ENCODE data around the gene GDF7. TPM values are rescaled to one million over a fixed set of nuclear protein-coding genes. Genes with fewer than 3 reads are reported as not detected.

GDF7 gene
- total and polyA plus RNA-seq, 10 donors, result 0.83 to 3.8 (median 1.9) TPM

DNA sequence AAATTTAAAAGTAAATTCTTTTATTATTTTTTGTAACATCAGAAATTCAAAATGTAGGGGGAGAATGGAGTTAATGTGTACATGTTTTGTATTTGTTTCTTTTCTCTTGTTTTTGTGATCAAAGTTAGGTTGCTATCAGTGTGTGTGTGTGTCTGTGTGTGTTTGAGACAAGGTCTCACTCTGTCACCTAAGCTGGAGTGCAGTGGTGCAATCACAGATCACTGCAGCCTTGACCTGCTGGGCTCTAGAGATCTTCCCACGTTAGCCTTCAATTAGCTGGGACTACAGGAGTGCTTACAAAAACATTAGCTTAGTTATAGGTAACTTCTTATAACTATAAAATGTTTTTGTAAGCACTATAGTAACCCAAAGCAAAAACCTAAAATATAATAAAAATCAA, 50.7 kb downstream of the GDF7 start:
- H3K27me3 ChIP-seq (replicated peaks in 1 of 7), result no peaks in the 10 kb centered on the region
- peaks cover 0 to 16% (median 0%) of the 10 kb centered on the region in 6 donors for H3K36me3 ChIP-seq
- no peaks in the 10 kb centered on the region for H3K4me1 ChIP-seq
- WGBS, 5 donors, result 74 to 96% (median 86%) methylated on average over 1 of the region's 1 CpG
- H3K27ac ChIP-seq, result no peak overlapping the region
- peaks cover 0 to 43% (median 30%) of the 10 kb centered on the region in 8 donors for H3K9me3 ChIP-seq
- intact Hi-C loops (cut with DNase I; ENCODE audit: low total_unique reads), result no loop called here
- no peak for DNase-seq
- H3K4me3 ChIP-seq, result no peak overlapping the region
- TF ChIP-seq POLR2AphosphoS5 (IDR thresholded peaks at IDR 0.05), result no peak
- TF ChIP-seq POLR2A (IDR thresholded peaks at IDR 0.05), result no peak
- TF ChIP-seq, protein P1, sequence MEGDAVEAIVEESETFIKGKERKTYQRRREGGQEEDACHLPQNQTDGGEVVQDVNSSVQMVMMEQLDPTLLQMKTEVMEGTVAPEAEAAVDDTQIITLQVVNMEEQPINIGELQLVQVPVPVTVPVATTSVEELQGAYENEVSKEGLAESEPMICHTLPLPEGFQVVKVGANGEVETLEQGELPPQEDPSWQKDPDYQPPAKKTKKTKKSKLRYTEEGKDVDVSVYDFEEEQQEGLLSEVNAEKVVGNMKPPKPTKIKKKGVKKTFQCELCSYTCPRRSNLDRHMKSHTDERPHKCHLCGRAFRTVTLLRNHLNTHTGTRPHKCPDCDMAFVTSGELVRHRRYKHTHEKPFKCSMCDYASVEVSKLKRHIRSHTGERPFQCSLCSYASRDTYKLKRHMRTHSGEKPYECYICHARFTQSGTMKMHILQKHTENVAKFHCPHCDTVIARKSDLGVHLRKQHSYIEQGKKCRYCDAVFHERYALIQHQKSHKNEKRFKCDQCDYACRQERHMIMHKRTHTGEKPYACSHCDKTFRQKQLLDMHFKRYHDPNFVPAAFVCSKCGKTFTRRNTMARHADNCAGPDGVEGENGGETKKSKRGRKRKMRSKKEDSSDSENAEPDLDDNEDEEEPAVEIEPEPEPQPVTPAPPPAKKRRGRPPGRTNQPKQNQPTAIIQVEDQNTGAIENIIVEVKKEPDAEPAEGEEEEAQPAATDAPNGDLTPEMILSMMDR (IDR thresholded peaks at IDR 0.05 in 8 of 11, conservative IDR thresholded peaks at IDR 0.05 in 3 of 11), result no peak

DNA sequence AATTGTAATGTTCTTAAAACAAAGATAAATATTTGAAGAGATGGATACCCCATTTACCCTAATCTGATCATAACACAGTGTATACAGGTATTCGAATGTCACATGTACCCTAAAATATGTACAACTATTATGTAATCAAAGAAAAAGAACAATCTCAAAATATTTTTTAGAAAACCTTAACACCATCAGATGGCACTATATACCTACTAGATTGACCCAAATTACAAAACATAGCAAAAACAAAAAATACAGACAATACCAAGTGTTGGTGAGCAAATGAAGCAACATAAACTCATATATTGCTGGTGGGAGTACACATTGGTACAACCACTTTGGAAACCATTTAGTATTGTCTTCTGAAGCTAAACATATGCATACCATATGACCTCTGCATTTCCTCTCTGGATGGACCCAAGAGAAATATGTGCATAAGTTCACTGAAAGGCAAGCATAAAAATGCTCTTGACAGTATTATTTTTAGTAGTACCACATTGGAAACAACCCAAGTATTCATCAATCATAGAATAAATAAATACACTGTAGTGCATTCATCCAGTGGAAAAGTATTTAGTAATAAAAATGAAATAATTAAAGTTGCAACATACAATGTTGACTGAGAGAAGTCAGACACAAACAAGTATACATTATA, 55.8 kb downstream of the GDF7 start:
- H3K27me3 ChIP-seq (replicated peaks in 1 of 7), result no peaks in the 10 kb centered on the region
- intact Hi-C loops (cut with DNase I; ENCODE audit: low total_unique reads), result no loop called here
- H3K27ac ChIP-seq, result no peak overlapping the region
- H3K4me1 ChIP-seq, result peaks cover 0 to 4% (median 0%) of the 10 kb centered on the region in 6 donors
- peaks cover 0 to 28% (median 17%) of the 10 kb centered on the region in 8 donors for H3K9me3 ChIP-seq
- TF ChIP-seq POLR2AphosphoS5 (IDR thresholded peaks at IDR 0.05) (no peak), POLR2A (IDR thresholded peaks at IDR 0.05) (no peak)
- TF ChIP-seq, protein P1 (IDR thresholded peaks at IDR 0.05 in 8 of 11, conservative IDR thresholded peaks at IDR 0.05 in 3 of 11), result no peak
- no peak for DNase-seq
- no peak overlapping the region for H3K4me3 ChIP-seq
- WGBS, 5 donors, result 96 to 98% (median 98%) methylated on average over 1 of the region's 1 CpG
- peaks cover 0 to 21% (median 0%) of the 10 kb centered on the region in 6 donors for H3K36me3 ChIP-seq

DNA sequence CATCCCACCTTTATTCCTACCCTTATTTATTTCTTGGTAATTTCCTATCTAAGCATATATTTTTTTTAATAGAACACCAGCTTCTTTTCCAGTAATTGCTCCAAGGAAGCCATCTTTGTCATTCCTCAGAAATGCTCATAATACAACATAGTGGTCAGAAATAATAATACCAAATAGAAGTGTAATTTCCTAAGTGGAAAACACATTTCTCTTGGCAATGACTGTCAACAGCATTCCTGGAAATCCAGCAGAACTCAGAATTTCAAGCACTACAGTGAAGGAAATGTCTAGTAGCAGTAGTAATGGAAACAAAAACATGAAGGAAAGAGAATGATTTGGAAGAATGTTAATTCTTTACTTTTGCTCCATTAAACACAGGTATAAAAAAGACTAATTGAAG, 56.6 kb downstream of the GDF7 start:
- no peak overlapping the region for H3K27ac ChIP-seq
- DNase-seq, result no peak
- peaks cover 0 to 20% (median 8%) of the 10 kb centered on the region in 8 donors for H3K9me3 ChIP-seq
- TF ChIP-seq, protein P1 (IDR thresholded peaks at IDR 0.05 in 8 of 11, conservative IDR thresholded peaks at IDR 0.05 in 3 of 11), result no peak
- TF ChIP-seq POLR2A (IDR thresholded peaks at IDR 0.05), result no peak
- no peak for TF ChIP-seq POLR2AphosphoS5 (IDR thresholded peaks at IDR 0.05)
- H3K36me3 ChIP-seq, result peaks cover 0 to 18% (median 0%) of the 10 kb centered on the region in 6 donors
- H3K4me1 ChIP-seq, result peaks cover 0 to 12% (median 0%) of the 10 kb centered on the region in 6 donors
- intact Hi-C loops (cut with DNase I; ENCODE audit: low total_unique reads), result no loop called here
- no peak overlapping the region for H3K4me3 ChIP-seq
- H3K27me3 ChIP-seq (replicated peaks in 1 of 7), result no peaks in the 10 kb centered on the region

DNA sequence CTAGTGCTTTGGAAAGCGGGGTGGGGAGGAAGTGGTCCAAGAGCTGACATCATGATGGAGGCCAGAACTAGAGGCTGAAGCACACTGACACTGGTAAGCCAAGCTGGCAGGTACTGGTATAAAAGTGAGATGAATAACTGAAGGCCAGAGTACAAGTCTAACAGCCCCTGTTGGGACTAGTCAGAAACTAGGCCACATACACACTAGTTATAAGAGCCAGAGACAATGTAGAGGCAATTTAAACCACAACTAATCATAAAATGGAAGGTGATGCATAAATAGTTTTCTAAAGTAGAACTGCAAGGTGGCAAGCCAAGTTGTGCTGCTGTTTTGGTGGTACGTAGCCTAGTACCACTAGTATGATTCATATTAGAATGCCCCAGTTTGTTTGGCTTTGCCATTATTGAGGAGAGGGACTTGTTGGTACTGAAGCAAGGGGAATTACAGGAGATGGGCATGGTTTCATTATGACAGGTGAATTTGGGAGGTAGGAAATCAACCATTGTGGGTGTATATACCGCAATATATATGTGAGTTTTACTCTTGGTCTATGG, 57.6 kb downstream of the GDF7 start:
- Histone ChIP-seq H3K27ac (no peak overlapping the region), H3K4me1 (peaks cover 0 to 16% (median 0%) of the 10 kb centered on the region in 6 donors)

More for the DNA sequence above, 57.6 kb downstream of the GDF7 start:
- intact Hi-C loops (cut with DNase I; ENCODE audit: low total_unique reads), result no loop called here
- Histone ChIP-seq H3K36me3 (peaks cover 0 to 18% (median 0%) of the 10 kb centered on the region in 6 donors), H3K9me3 (peaks cover 0 to 9% (median under 1%) of the 10 kb centered on the region in 8 donors), H3K4me3 (no peak overlapping the region), H3K27me3 (replicated peaks in 1 of 7) (no peaks in the 10 kb centered on the region)
- DNase-seq, result no peak
- no peak for TF ChIP-seq POLR2AphosphoS5 (IDR thresholded peaks at IDR 0.05)
- TF ChIP-seq POLR2A (IDR thresholded peaks at IDR 0.05), result no peak
- TF ChIP-seq, protein P1 (IDR thresholded peaks at IDR 0.05 in 8 of 11, conservative IDR thresholded peaks at IDR 0.05 in 3 of 11), result no peak
- WGBS, 5 donors, result 96 to 98% (median 96%) methylated on average over 3 of the region's 3 CpGs
